SK-N-SH (cell line): ENCODE results near the gene BNIP3. TPM values are rescaled to one million over a fixed set of nuclear protein-coding genes. Genes with fewer than 3 reads are reported as not detected.
A peak's percentile ranks its signal among the peaks of the same experiment; 100 is the strongest.

Experiments
- CTCF ChIA-PET: fragments of 300-600, 350-600 bp; formaldehyde crosslinking; extraction: SDS; loops from one replicate; lab custom pipeline; 2021; lab: Yijun Ruan, JAX
- POLR2A ChIA-PET: fragments of 350-600 bp; sonication (Branson Sonifier 250); formaldehyde crosslinking; extraction: SDS; loops from one replicate; lab custom pipeline; 2020; ENCODE audit warnings: antibody characterized with exemption, inconsistent platforms; lab: Yijun Ruan, JAX
- DNase-seq: peaks from one replicate; pipeline ENCODE4 v3.0.0; 2012
- H2AFZ ChIP-seq: fragments of 200-600 bp; sonication (generic); 2 replicates; pipeline ENCODE4 v1.8.1; 2016; ENCODE audit warnings: antibody characterized with exemption, mild to moderate bottlenecking, low read depth
- H3F3A ChIP-seq: fragments of 200-600 bp; sonication (generic); replicated peaks from 2 replicates; pipeline ENCODE3; 2016; ENCODE audit warnings: antibody characterized with exemption, mild to moderate bottlenecking; ENCODE audit not compliant: insufficient read depth
- H3K27ac ChIP-seq, 2 experiments: fragments of 200-500 bp in 1 of 2; fragments of 200-600 bp in 1 of 2; sonication (Bioruptor generic) in 1 of 2; sonication (generic), shearing (Covaris generic) in 1 of 2; 2 replicates each; pipeline versions ENCODE4 v1.5.1 to v1.6.1; 2014 to 2016; ENCODE audit warnings: low read depth in 2 of 2, inconsistent platforms in 1 of 2, low read length in 1 of 2, mild to moderate bottlenecking in 1 of 2, mixed read lengths in 1 of 2
- H3K27me3 ChIP-seq: fragments of 200-600 bp; sonication (generic), shearing (Covaris generic); 2 replicates; pipeline ENCODE4 v1.6.1; 2016; ENCODE audit warnings: mixed run types; ENCODE audit not compliant: insufficient read depth
- H3K36me3 ChIP-seq, 2 experiments: fragments of 200-500 bp in 1 of 2; fragments of 200-600 bp in 1 of 2; sonication (Bioruptor generic) in 1 of 2; sonication (generic) in 1 of 2; replicated peaks in 1 of 2; 2 replicates each; pipeline versions ENCODE3 to v1.5.1; 2014 to 2016; ENCODE audit warnings: low read length in 1 of 2, mild to moderate bottlenecking in 1 of 2; ENCODE audit not compliant: insufficient read depth in 2 of 2, control insufficient read depth in 1 of 2
- H3K4me1 ChIP-seq, 2 experiments: fragments of 200-500 bp in 1 of 2; fragments of 200-600 bp in 1 of 2; sonication (Bioruptor generic) in 1 of 2; sonication (generic), shearing (Covaris generic) in 1 of 2; 2 replicates each; pipeline versions ENCODE4 v1.5.1 to v1.6.1; 2014 to 2016; ENCODE audit warnings: low read depth in 1 of 2, low read length in 1 of 2, mixed run types in 1 of 2; ENCODE audit not compliant: insufficient read depth in 2 of 2, control insufficient read depth in 1 of 2
- H3K4me2 ChIP-seq: fragments of 200-600 bp; sonication (generic), shearing (Covaris generic); 2 replicates; pipeline ENCODE4 v1.6.1; 2017; ENCODE audit warnings: mixed run types
- H3K4me3 ChIP-seq, 2 experiments: fragments of 200-500 bp in 1 of 2; fragments of 200-600 bp in 1 of 2; sonication (Bioruptor generic) in 1 of 2; sonication (generic), shearing (Covaris generic) in 1 of 2; 2 replicates each; pipeline versions ENCODE4 v1.5.1 to v1.8.1; 2014 to 2016; ENCODE audit warnings: low read depth in 2 of 2, inconsistent platforms in 1 of 2, low read length in 1 of 2, mild to moderate bottlenecking in 1 of 2, mixed read lengths in 1 of 2, moderate library complexity in 1 of 2
- H3K79me2 ChIP-seq: fragments of 200-600 bp; sonication (generic); 2 replicates; pipeline ENCODE4 v1.8.1; 2017; ENCODE audit warnings: mild to moderate bottlenecking; ENCODE audit not compliant: insufficient read depth
- H3K9ac ChIP-seq: fragments of 200-600 bp; sonication (generic); 2 replicates; pipeline ENCODE4 v1.6.1; 2017; ENCODE audit warnings: mixed run types
- H3K9me2 ChIP-seq: fragments of 200-600 bp; sonication (generic); 2 replicates; pipeline ENCODE4 v1.6.1; 2017; ENCODE audit warnings: mixed run types
- H3K9me3 ChIP-seq: fragments of 200-600 bp; sonication (generic); 2 replicates; pipeline ENCODE4 v1.6.1; 2017; ENCODE audit warnings: mixed run types, mild to moderate bottlenecking, moderate library complexity
- H4K20me1 ChIP-seq: fragments of 200-600 bp; sonication (generic); 2 replicates; pipeline ENCODE4 v1.6.1; 2017; ENCODE audit warnings: mild to moderate bottlenecking, mixed run types; ENCODE audit not compliant: insufficient read depth
- CHD2 ChIP-seq: fragments of 150-350 bp; IDR thresholded peaks from 2 replicates; pipeline ENCODE4 v1.6.1; 2018; ENCODE audit warnings: low read length; ENCODE audit not compliant: partially characterized antibody
- EZH2phosphoT487 ChIP-seq: fragments of 200-600 bp; sonication (generic); IDR thresholded peaks from 2 replicates; pipeline ENCODE4 v1.6.1; 2017; ENCODE audit warnings: low read depth, mixed run types, mild to moderate bottlenecking, antibody characterized with exemption, moderate library complexity, borderline replicate concordance
- FOXJ3 ChIP-seq: sonication (generic); formaldehyde crosslinking; IDR thresholded peaks from 2 replicates; pipeline ENCODE4 v1.5.1; 2020; ENCODE audit warnings: mild to moderate bottlenecking, missing genetic modification reagents
- GABPA ChIP-seq: IDR thresholded peaks from 2 replicates; pipeline ENCODE4 v1.4.0; 2012; ENCODE audit warnings: low read depth, mild to moderate bottlenecking
- JUND ChIP-seq: IDR thresholded peaks from 2 replicates; pipeline ENCODE4 v1.4.0; 2012
- SIN3A ChIP-seq: IDR thresholded peaks from 2 replicates; pipeline ENCODE4 v1.6.1; 2012; ENCODE audit warnings: low read depth, mild to moderate bottlenecking, low read length, moderate library complexity, borderline replicate concordance
- TAF1 ChIP-seq: IDR thresholded peaks from 2 replicates; pipeline ENCODE4 v1.6.1; 2012; ENCODE audit warnings: low read depth, mild to moderate bottlenecking, low read length, moderate library complexity, borderline replicate concordance
- TCF12 ChIP-seq: IDR thresholded peaks from 2 replicates; pipeline ENCODE4 v1.4.0; 2012
- TEAD4 ChIP-seq: IDR thresholded peaks from 2 replicates; pipeline ENCODE4 v1.4.0; 2012; ENCODE audit warnings: mild to moderate bottlenecking, borderline replicate concordance; ENCODE audit not compliant: insufficient read depth
- YY1 ChIP-seq: IDR thresholded peaks from 2 replicates; pipeline ENCODE4 v1.4.0; 2012; ENCODE audit warnings: low read depth, mild to moderate bottlenecking
- WGBS: methylation state at CpG from one replicate; pipeline ENCODE4 v1.1.6; 2017; ENCODE audit warnings: low lambda C conversion rate; 5-methylcytosine and 5-hydroxymethylcytosine counted together
- polyA plus RNA-seq, 3 experiments: library from polyadenylated mRNA; depleted of rRNA; stranded (reverse); fragments of >200 nt; gene quantifications; 2 replicates each; pipeline ENCODE4 v1.2.3, GENCODE V29; 2012
- TF ChIP-seq, protein P1 (sequence below): fragments of 150-350 bp; IDR thresholded peaks from 2 replicates; pipeline ENCODE4 v1.6.1; 2017; ENCODE audit warnings: antibody characterized with exemption, low read length, low read depth, borderline replicate concordance
- TF ChIP-seq, protein P2 (sequence below): fragments of 200-600 bp; sonication (generic); IDR thresholded peaks from 2 replicates; pipeline ENCODE4 v1.6.1; 2017; ENCODE audit warnings: antibody characterized with exemption, mild to moderate bottlenecking, moderate library complexity
- TF ChIP-seq, protein P3 (sequence below): IDR thresholded peaks from 2 replicates; pipeline ENCODE4 v1.6.1; 2012; ENCODE audit warnings: mild to moderate bottlenecking, low read depth, low read length, moderate library complexity
- TF ChIP-seq, protein P4 (sequence below): IDR thresholded peaks from 2 replicates; pipeline ENCODE4 v1.4.0; 2012; ENCODE audit warnings: low read depth, borderline replicate concordance

Gene BNIP3
- polyA plus RNA-seq, 1 of the 3 experiments (the other 2 are of a cell fraction), result 40.3 TPM

DNA sequence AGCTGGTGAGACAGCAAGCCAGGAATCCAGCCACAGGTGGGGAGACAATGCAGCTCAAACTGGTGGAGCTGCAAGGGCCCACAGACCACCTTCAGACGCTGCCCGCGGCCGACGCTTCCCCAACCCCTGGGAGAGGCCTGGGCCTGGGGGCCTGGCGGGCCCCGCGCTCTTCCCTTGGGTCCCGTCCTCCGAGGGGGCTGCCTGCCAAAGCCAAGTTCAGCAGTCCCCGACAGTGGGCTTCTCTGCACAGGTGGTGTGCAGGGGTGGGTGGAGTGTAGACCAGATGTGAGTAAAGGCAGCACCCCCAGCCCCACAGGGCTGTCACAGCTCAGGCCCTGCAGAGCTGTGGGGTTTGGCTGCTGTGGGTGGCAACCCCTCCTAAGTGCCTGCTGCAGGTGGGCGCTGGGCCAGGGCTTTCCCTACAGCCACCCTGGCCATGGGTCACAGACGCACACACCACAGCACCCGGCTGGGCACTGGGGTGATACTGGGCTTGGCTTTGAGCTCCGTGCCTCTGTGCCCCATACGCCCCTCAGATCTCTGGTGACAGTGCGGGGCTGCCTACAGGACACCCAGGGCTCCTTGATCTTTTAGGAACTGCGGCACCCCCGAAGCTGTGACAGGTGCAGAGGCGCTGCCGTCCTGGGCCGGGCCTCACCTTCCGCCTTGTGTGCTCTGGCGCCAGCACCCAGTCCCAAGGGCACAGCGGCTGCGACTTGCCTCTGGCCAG, 20.5 kb downstream of the BNIP3 start (continued):
- TF ChIP-seq, protein P1, sequence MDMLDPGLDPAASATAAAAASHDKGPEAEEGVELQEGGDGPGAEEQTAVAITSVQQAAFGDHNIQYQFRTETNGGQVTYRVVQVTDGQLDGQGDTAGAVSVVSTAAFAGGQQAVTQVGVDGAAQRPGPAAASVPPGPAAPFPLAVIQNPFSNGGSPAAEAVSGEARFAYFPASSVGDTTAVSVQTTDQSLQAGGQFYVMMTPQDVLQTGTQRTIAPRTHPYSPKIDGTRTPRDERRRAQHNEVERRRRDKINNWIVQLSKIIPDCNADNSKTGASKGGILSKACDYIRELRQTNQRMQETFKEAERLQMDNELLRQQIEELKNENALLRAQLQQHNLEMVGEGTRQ, result no peak
- TF ChIP-seq JUND (no peak), TAF1 (no peak), CHD2 (no peak)

DNA sequence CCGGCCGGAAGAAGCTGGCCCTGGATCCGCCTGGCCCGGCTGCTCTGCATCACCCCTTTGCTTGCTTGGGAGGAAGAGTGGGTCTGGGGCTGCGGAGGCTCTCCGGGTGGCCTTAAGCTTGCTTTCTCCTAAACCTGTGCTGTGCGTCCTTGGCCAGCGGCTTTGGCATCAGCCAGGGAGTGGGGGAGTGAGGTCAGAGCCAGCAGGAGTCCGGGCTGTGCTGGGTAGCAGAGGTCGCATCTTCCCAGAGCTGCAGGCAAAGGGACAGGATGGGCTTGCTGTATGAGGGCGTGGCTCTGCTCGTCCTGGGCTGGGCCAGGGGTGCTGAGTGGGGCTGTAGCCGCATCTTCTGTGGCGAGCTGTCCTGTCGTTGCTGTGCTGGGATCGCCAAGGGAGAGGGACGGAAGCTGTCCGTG, 21.1 kb downstream of the BNIP3 start:
- no peaks in the 10 kb centered on the region for H3K9me2 ChIP-seq
- peaks cover 7 to 27% of the 10 kb centered on the region in 2 experiments; a peak in 2 of 4 replicates for H3K4me1 ChIP-seq
- H2AFZ ChIP-seq, result no peak overlapping the region
- POLR2A ChIA-PET, result interaction anchor here (1.2 to 1.6 kb wide), 3 partner anchors 13 to 21 kb away, joined by 4 to 5 read pairs (median 5); partner anchors contain the start of gene BNIP3
- no peak for TF ChIP-seq EZH2phosphoT487
- TF ChIP-seq, protein P2, sequence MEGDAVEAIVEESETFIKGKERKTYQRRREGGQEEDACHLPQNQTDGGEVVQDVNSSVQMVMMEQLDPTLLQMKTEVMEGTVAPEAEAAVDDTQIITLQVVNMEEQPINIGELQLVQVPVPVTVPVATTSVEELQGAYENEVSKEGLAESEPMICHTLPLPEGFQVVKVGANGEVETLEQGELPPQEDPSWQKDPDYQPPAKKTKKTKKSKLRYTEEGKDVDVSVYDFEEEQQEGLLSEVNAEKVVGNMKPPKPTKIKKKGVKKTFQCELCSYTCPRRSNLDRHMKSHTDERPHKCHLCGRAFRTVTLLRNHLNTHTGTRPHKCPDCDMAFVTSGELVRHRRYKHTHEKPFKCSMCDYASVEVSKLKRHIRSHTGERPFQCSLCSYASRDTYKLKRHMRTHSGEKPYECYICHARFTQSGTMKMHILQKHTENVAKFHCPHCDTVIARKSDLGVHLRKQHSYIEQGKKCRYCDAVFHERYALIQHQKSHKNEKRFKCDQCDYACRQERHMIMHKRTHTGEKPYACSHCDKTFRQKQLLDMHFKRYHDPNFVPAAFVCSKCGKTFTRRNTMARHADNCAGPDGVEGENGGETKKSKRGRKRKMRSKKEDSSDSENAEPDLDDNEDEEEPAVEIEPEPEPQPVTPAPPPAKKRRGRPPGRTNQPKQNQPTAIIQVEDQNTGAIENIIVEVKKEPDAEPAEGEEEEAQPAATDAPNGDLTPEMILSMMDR, result no peak
- no peak for TF ChIP-seq TEAD4
- TF ChIP-seq TCF12, result no peak
- no peak for TF ChIP-seq SIN3A
- TF ChIP-seq CHD2, result no peak
- TF ChIP-seq, protein P3, sequence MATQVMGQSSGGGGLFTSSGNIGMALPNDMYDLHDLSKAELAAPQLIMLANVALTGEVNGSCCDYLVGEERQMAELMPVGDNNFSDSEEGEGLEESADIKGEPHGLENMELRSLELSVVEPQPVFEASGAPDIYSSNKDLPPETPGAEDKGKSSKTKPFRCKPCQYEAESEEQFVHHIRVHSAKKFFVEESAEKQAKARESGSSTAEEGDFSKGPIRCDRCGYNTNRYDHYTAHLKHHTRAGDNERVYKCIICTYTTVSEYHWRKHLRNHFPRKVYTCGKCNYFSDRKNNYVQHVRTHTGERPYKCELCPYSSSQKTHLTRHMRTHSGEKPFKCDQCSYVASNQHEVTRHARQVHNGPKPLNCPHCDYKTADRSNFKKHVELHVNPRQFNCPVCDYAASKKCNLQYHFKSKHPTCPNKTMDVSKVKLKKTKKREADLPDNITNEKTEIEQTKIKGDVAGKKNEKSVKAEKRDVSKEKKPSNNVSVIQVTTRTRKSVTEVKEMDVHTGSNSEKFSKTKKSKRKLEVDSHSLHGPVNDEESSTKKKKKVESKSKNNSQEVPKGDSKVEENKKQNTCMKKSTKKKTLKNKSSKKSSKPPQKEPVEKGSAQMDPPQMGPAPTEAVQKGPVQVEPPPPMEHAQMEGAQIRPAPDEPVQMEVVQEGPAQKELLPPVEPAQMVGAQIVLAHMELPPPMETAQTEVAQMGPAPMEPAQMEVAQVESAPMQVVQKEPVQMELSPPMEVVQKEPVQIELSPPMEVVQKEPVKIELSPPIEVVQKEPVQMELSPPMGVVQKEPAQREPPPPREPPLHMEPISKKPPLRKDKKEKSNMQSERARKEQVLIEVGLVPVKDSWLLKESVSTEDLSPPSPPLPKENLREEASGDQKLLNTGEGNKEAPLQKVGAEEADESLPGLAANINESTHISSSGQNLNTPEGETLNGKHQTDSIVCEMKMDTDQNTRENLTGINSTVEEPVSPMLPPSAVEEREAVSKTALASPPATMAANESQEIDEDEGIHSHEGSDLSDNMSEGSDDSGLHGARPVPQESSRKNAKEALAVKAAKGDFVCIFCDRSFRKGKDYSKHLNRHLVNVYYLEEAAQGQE, result no peak
- no peak for TF ChIP-seq GABPA
- TF ChIP-seq, protein P4, sequence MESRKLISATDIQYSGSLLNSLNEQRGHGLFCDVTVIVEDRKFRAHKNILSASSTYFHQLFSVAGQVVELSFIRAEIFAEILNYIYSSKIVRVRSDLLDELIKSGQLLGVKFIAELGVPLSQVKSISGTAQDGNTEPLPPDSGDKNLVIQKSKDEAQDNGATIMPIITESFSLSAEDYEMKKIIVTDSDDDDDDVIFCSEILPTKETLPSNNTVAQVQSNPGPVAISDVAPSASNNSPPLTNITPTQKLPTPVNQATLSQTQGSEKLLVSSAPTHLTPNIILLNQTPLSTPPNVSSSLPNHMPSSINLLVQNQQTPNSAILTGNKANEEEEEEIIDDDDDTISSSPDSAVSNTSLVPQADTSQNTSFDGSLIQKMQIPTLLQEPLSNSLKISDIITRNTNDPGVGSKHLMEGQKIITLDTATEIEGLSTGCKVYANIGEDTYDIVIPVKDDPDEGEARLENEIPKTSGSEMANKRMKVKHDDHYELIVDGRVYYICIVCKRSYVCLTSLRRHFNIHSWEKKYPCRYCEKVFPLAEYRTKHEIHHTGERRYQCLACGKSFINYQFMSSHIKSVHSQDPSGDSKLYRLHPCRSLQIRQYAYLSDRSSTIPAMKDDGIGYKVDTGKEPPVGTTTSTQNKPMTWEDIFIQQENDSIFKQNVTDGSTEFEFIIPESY, result no peak
- TF ChIP-seq YY1, result no peak
- no peak for TF ChIP-seq FOXJ3 (CRISPR knock-in tag)
- 0 out of 2 replicates have a peak, but pooled peaks cover 2% of the 10 kb centered on the region for H3K79me2 ChIP-seq
- no peaks in the 10 kb centered on the region for H4K20me1 ChIP-seq
- WGBS, result 97% methylated on average over 12 of the region's 18 CpGs
- CTCF ChIA-PET, result interaction anchor here (0.8 to 3.3 kb wide), 5 partner anchors 11 to 182 kb away, joined by 3 to 21 read pairs (median 7); no protein-coding TSS in a partner anchor
- no peaks in the 10 kb centered on the region for H3K27me3 ChIP-seq
- H3K36me3 ChIP-seq, result peaks cover 3 to 19% of the 10 kb centered on the region in 2 experiments
- H3F3A ChIP-seq, result peaks cover 17% of the 10 kb centered on the region
- no peak for DNase-seq
- H3K9me3 ChIP-seq, result no peaks in the 10 kb centered on the region
- H3K9ac ChIP-seq, result no peak overlapping the region
- H3K27ac ChIP-seq, result peak overlapping the region in 1 of 2 experiments; percentile 98; a peak in 1 of 4 replicates
- H3K4me3 ChIP-seq, result no peak overlapping the region
- no peak overlapping the region for H3K4me2 ChIP-seq
